Transverse colon (tissue), 4 donors: ENCODE results near the gene ENAH. TPM values are rescaled to one million over a fixed set of nuclear protein-coding genes. Genes with fewer than 3 reads are reported as not detected.
A peak's percentile ranks its signal among the peaks of the same experiment; 100 is the strongest.

Experiments used
- DNase-seq: peaks from one replicate; pipeline ENCODE4 v3.0.0-alpha.2; 2019
- H3K27ac ChIP-seq, 4 donors: fragments of 200-600 bp; sonication (generic); 2 replicates each; pipeline ENCODE4 v1.5.1; 2016 to 2018; ENCODE audit warnings: inconsistent platforms in 4 of 4
- H3K27me3 ChIP-seq: fragments of 200-600 bp; sonication (generic); 2 replicates; pipeline ENCODE4 v1.5.1; 2017; ENCODE audit warnings: inconsistent platforms
- H3K36me3 ChIP-seq, 4 donors: fragments of 200-600 bp; sonication (generic); 2 replicates each; pipeline ENCODE4 v1.5.1; 2017 to 2019; ENCODE audit warnings: inconsistent platforms in 4 of 4
- H3K4me1 ChIP-seq, 4 donors: fragments of 200-600 bp; sonication (generic); 2 replicates each; pipeline ENCODE4 v1.5.1; 2017 to 2020; ENCODE audit warnings: inconsistent platforms in 4 of 4
- H3K4me3 ChIP-seq, 4 donors: fragments of 200-600 bp; sonication (generic); 1 replicate in 1 of 4; 2 replicates in 3 of 4; pipeline versions ENCODE4 v1.5.1 to v1.6.1; 2017 to 2019; ENCODE audit warnings: inconsistent platforms in 4 of 4
- H3K9me3 ChIP-seq, 2 donors: fragments of 200-600 bp; sonication (generic); 2 replicates each; pipeline ENCODE4 v1.5.1; 2017 to 2019; ENCODE audit warnings: inconsistent platforms in 2 of 2
- EP300 ChIP-seq: sonication (generic); formaldehyde crosslinking; IDR thresholded peaks from one replicate; pipeline ENCODE4 v1.6.1; 2017; ENCODE audit warnings: antibody characterized with exemption, low read depth
- POLR2A ChIP-seq: fragments of 450-650 bp; IDR thresholded peaks from one replicate; pipeline ENCODE4 v1.6.1; 2016; ENCODE audit warnings: antibody characterized with exemption, mild to moderate bottlenecking, moderate library complexity
- POLR2AphosphoS5 ChIP-seq, 3 donors: sonication (generic); formaldehyde crosslinking; IDR thresholded peaks; one replicate each; pipeline ENCODE4 v1.6.1; 2016; ENCODE audit warnings: antibody characterized with exemption in 3 of 3
- WGBS, 2 donors: methylation state at CpG; one replicate each; pipeline ENCODE4 v1.1.5; 2018; ENCODE audit warnings: low coverage in 1 of 2; 5-methylcytosine and 5-hydroxymethylcytosine counted together
- in situ Hi-C, 4 donors: fragments of 200-750 bp; cut with MboI; loops; one replicate each; pipeline versions ENCODE4 v1.15.0 to v1.15.1; 2017; ENCODE audit warnings: low sequenced_read_pairs in 3 of 4, low pct_ligation_motif_present in 1 of 4, low pct_unique_long_range_greater_than_20kb in 1 of 4
- intact Hi-C: fragments of 100-400 bp; cut with DNase I; formaldehyde crosslinking; loops from one replicate; pipeline ENCODE4 v1.15.1; 2023; ENCODE audit warnings: low total_unique reads
- total RNA-seq, 4 donors: library from RNA; depleted of rRNA; stranded (reverse); fragments of >200 nt; gene quantifications; one replicate each; pipeline ENCODE4 v1.1.0, GENCODE V29; 2016
- TF ChIP-seq, protein P1 (sequence below), 5 experiments: fragments of 200-600 bp in 3 of 5; fragments of 450-650 bp in 2 of 5; sonication (generic) in 3 of 5; IDR thresholded peaks; 1 replicate in 2 of 5; 2 replicates in 3 of 5; pipeline ENCODE4 v1.5.1; 2016 to 2017; ENCODE audit warnings: antibody characterized with exemption in 5 of 5, inconsistent platforms in 3 of 5, mild to moderate bottlenecking in 2 of 5, moderate library complexity in 1 of 5

Gene ENAH
- total RNA-seq, 4 donors from 2014 or later = 14.7 to 140 (median 33.9) TPM

- TF ChIP-seq POLR2A (no peak), POLR2AphosphoS5 (IDR thresholded peaks at IDR 0.05) (no peak), EP300 (no peak)
- TF ChIP-seq, protein P1, sequence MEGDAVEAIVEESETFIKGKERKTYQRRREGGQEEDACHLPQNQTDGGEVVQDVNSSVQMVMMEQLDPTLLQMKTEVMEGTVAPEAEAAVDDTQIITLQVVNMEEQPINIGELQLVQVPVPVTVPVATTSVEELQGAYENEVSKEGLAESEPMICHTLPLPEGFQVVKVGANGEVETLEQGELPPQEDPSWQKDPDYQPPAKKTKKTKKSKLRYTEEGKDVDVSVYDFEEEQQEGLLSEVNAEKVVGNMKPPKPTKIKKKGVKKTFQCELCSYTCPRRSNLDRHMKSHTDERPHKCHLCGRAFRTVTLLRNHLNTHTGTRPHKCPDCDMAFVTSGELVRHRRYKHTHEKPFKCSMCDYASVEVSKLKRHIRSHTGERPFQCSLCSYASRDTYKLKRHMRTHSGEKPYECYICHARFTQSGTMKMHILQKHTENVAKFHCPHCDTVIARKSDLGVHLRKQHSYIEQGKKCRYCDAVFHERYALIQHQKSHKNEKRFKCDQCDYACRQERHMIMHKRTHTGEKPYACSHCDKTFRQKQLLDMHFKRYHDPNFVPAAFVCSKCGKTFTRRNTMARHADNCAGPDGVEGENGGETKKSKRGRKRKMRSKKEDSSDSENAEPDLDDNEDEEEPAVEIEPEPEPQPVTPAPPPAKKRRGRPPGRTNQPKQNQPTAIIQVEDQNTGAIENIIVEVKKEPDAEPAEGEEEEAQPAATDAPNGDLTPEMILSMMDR (IDR thresholded peaks at IDR 0.05) = no peak
- Histone ChIP-seq H3K4me1 (peaks cover 0 to 17% (median 3%) of the 10 kb centered on the region in 4 donors), H3K27ac (no peak overlapping the region), H3K27me3 (no peaks in the 10 kb centered on the region), H3K4me3 (no peak overlapping the region), H3K36me3 (no peaks in the 10 kb centered on the region), H3K9me3 (no peaks in the 10 kb centered on the region)
- 85% methylated on average over 3 of the region's 3 CpGs; no CpG with 5 or more reads in 1 of the 2 donors for WGBS, 2 donors
- in situ Hi-C loops = loop anchor here in 3 of 4 donors (10.0 to 25.0 kb wide), 3 partner anchors 277 to 427 kb away; partner anchors contain the start of genes PYCR2 (in 1 of the 3) and SRP9 (in 1 of the 3)
- DNase-seq = no peak
- intact Hi-C loops = loop anchor here (10.0 kb wide), 1 partner anchor 170 kb away; the partner anchor contains the start of gene ENAH
Observed at GRCh38 chr1:225485226-225485625, 167.7 kb downstream of the ENAH start.

DNA sequence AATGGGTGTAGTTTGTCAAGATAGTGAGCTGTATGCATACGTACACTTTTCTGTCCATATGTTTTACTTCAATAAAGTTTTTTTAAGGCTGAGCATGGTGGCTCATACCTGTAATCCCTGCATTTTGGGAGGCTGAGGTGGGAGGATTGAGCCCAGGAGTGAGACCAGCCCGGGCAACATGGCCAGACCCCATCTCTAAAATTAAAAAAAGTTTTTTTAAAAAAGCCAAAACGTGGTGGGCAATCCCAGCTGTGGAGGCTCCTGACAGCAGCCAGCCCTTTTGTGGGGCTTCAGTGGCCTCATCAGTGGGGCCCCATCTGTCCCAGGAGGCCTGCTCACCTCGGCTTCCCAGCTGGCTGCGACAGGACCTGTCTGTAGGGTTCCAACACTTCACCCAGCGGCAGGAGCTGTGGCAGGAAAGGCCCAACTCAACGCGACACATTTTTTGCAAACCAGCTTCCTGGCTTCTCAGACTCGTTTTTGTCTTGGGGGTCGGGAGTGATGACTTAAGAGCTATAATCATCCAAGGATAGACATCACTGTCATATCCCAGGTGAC is 168.2 kb downstream of the ENAH start:
- peaks cover 0 to 17% (median 3%) of the 10 kb centered on the region in 4 donors for H3K4me1 ChIP-seq
- intact Hi-C loops (loop anchor here (10.0 kb wide), 1 partner anchor 170 kb away; the partner anchor contains the start of gene ENAH), in situ Hi-C loops (loop anchor here (5.0 to 25.0 kb wide), 5 partner anchors 278 to 488 kb away; partner anchors contain the start of genes PYCR2 (in 1 of the 4) and SRP9 (in 1 of the 4))
- H3K4me3 ChIP-seq = no peak overlapping the region
- peak overlapping the region in 3 of 4 donors; percentile 52 to 59 (median 53) for H3K27ac ChIP-seq
- H3K9me3 ChIP-seq = no peaks in the 10 kb centered on the region
- H3K36me3 ChIP-seq = no peaks in the 10 kb centered on the region
- 71 to 72% methylated on average over 1 to 10 of the region's 10 CpGs for WGBS, 2 donors
- TF ChIP-seq POLR2AphosphoS5 (IDR thresholded peaks at IDR 0.05) (no peak), POLR2A (no peak), EP300 (no peak)
- TF ChIP-seq, protein P1 (IDR thresholded peaks at IDR 0.05) = no peak
- no peaks in the 10 kb centered on the region for H3K27me3 ChIP-seq
- no peak for DNase-seq

- H3K27ac ChIP-seq = peak overlapping the region in 3 of 4 donors; percentile 52 to 59 (median 53)
- intact Hi-C loops (loop anchor here (10.0 kb wide), 1 partner anchor 171 kb away; the partner anchor contains the start of gene ENAH), in situ Hi-C loops (loop anchor here (5.0 to 25.0 kb wide), 5 partner anchors 278 to 488 kb away; partner anchors contain the start of genes PYCR2 (in 1 of the 4) and SRP9 (in 1 of the 4))
- no peak for TF ChIP-seq POLR2AphosphoS5 (IDR thresholded peaks at IDR 0.05)
- TF ChIP-seq, protein P1 (IDR thresholded peaks at IDR 0.05) = no peak
- TF ChIP-seq POLR2A = no peak
- no peak for TF ChIP-seq EP300
- no peak for DNase-seq
- H3K9me3 ChIP-seq = no peaks in the 10 kb centered on the region
- WGBS, 2 donors = 65 to 68% methylated on average over 4 to 23 of the region's 23 CpGs
- H3K27me3 ChIP-seq = no peaks in the 10 kb centered on the region
- peaks cover 0 to 17% (median 3%) of the 10 kb centered on the region in 4 donors for H3K4me1 ChIP-seq
- H3K36me3 ChIP-seq = no peaks in the 10 kb centered on the region
- no peak overlapping the region for H3K4me3 ChIP-seq
Observed at GRCh38 chr1:225483818-225484656, 168.9 kb downstream of the ENAH start.
